NCI-H2227 (cell line): ENCODE measurements around the gene EHMT1.
"Not testable (repeated sequence)": the region's sequence is repeated elsewhere in the genome, so short reads cannot be mapped to it uniquely, and the experiment has no call there.

Source experiments
- DNase-seq: peaks from one replicate; lab custom pipeline; 2025; ENCODE audit not compliant: unreplicated experiment; lab: John Stamatoyannopoulos, UW

EHMT1 gene

DNA sequence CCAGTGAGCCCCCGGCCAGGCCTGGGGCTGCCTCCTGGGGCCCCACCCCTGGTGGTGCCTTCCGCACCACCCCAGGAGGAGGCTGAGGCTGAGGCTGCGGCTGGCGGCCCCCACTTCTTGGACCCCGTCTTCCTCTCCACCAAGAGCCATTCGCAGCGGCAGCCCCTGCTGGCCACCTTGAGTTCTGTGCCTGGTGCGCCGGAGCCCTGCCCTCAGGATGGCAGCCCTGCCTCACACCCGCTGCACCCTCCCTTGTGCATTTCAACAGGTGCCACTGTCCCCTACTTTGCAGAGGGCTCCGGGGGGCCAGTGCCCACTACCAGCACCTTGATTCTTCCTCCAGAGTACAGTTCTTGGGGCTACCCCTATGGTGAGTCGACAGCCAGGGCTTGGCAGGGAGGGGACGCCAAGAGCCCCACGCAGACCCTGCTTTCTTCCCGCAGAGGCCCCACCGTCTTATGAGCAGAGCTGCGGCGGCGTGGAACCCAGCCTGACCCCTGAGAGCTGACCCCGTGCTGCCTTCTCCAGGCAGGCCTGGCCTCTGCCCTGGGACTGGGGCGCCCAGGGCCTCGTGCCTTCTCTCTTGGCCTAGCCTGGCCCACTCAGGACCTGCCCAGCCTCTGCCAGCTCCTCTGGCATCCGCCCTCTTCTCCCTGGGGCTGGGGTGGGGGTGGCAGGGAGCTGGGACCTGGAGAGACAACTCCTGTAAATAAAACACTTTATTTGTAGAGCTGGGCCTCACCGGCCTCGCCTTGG is 4.0 kb upstream of the EHMT1 start:
- DNase-seq, result no peak

DNA sequence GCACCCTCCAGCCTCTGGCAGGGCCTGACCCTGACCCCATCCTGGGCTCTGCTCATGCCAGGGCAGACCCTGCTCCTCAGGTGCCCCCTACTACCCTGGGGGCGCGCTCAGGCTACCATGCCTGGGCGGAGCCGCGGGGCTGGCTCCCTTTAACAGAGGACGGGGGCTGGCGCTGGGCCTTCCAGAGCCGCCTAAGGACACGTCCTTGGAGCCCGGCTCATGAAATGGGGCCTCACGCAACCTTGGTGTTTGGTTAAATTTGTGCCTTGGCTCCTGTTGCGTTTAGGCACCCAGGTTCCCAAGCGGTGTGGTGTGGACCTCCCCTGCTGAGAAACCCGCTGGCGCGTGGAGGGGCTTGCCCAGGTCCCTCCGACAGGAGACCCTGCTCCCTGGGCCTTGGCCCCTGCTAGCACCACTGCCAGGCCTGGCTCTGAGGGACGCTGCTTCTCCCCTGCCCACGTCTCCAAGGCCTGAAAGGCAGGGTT is 3.4 kb upstream of the EHMT1 start:
- DNase-seq, result no peak

DNA sequence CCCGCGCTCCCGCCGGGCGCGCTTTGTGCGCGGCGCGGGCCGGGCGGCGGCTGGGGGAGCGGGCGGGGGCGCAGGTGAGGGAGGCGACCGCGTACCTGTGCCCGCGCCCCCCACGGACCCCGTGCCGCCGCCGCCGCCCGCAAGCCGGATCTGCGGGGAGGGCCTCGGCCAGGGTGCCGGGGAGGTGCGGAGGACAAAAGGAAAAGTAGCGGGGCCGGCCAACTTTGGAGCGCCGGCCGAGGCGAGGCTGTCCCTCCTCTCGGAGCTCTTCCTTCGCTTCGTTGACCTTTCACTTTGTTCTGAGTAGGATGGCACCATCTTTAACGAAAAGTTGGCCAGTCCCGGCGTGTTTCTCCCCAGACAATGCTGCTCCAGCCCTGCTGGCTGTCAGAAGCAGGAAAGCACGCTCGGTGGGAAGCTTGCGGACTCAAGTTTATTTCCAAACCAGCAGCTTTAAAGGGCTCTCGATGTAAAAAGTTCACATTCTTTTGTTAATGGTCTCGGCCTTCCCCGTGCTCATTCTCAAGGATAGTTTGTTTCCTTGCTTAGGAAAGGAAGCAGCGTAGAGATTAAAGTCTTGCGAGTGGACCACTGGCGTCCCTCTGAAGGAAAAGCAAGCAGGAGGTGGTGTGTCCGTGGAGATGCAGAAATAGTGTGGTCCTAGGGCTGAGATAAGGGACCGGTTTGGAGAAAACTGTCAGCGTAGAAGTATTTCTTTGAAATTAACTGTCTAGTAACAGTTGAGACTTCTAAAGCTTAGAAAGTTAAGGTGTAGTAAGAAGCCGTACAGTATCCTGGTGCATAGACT is 639 bp downstream of the EHMT1 start:
- peak; percentile 28 for DNase-seq

DNA sequence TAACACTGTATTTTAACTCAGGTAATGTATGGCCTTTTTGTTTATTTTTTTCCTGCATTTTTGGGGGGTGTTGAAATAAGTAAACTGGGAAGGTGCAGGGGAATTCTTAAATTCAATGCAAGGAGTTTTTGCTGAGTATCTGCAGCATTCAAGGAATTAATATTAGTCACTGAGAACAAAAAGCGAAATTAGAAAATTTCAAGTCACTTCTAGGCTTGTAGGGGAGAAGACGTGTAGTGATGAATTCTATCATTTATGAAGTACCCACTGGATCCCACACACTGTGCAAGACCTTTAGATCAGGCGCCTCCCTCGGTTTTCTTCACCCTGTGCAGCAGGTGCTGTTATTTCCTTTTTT is 1.2 kb downstream of the EHMT1 start:
- no peak for DNase-seq

DNA sequence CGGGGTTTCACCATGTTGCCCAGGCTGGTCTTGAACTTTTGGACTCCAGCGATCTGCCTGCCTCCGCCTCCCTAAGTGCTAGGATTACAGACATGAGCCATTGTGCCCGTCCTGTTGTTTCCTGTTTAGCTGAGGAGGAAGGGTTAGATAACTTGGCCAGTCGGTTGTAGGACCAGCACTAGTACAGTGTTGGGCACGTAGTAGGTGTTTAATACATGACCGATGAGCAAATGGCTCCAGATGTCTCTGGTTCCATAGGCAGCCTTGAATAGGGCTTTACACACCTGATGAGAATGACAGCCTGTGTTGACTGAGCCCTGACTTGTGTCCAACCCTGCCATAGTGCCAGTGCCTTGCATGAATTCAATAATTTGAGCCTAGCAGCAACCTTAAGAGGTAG is 1.8 kb downstream of the EHMT1 start:
- DNase-seq, result no peak

DNA sequence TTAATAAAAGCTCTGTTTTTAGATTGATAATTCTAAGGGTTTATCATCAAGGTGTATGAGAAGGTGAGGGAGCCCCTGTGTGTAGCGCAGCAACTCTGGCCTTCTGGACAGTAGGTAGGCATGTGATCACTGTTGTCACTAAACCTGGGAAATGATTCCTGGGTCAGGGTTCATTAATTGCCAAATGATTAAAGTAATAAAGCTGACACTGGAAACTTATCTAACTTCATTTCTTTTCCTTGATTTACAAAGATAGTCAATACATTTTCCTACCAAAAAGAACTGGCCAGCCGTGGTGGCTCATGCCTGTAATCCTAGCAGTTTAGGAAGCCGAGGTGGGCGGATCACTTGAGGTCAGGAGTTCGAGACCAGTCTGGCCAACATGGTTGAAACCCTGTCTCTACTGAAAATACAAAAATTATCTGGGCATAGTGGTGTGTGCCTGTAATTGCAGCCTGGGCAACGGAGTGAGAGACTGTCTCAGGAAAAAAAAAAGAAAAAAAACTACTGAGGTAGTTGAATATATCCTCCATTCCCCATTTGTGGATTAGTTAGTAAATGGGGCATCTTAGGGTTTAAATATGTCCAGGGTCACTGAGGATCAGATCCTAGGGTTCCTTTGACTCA is 2.4 kb downstream of the EHMT1 start:
- DNase-seq, result no peak

DNA sequence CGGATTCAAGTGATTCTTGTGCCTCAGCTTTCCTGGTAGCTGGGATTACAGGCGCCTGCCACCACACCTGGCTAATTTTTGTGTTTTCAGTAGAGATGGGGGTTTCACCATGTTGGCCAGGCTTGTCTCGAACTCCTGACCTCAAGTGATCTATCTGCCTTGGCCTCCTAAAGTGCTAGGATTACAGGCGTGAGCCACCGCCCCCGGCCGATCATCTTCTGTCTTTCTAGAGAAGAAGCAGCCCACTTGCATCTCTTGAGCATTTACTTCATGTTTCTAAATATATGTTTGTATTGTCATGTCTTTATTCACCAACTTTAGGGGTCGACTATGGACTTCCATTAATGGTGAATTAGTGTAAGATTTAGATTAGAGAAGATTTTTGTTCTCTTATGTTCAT is 3.4 kb downstream of the EHMT1 start:
- DNase-seq, result not testable (repeated sequence)

DNA sequence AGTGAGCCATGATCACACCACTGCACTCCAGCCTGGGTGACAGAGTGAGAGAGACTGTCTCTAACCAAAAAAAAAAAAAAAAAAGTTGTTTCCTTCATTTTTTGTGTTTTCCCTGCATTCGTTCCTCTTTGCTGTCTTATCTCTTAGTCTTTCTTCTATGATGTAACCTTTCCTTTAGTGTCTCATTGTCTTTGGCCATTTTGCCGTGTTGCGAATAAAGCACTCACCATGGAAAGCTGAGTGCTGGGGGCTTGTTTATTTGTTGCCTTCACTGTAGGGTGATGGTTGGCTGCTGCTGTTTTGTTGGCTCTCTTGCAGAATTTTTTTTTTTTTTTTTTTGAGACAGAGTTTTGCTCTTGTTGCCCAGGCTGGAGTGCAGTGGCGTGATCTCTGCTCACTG is 7.7 kb downstream of the EHMT1 start:
- DNase-seq, result no peak

DNA sequence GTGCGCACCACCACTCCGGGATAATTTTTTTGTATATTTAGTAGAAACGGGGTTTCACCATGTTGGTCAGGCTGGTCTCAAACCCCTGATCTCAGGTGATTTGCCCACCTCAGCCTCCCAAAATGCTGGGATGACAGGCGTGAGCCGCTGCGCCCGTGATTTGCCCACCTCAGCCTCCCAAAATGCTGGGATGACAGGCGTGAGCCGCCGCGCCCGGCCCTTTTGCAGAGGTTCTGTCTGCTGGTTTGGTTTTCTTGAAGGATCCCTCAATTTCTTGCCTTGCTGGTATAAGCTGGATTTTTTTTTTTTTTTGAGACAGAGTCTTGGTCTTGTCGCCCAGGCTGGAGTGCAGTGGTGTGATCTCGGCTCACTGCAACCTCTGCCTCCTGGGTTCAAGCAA is 8.6 kb downstream of the EHMT1 start:
- not testable (repeated sequence) for DNase-seq

DNA sequence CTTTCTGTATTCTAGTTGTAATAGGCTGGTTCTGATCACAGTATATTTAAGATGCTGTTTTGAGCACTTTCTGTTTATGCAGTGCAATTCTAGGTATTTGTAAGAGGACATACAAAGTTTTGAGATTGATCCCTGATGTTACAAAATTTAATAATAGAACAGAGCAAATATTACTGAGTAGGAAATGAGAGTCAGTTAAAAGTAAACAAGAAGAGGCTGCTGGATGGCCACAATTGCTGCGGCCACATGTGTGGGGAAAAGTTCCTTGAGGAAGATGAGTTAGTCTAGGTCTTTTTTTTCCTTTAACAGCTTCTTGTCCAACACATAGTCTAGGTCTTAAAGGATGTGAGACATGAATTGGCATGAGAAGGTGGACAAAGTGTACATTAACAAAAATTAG is 11.3 kb downstream of the EHMT1 start:
- no peak for DNase-seq

DNA sequence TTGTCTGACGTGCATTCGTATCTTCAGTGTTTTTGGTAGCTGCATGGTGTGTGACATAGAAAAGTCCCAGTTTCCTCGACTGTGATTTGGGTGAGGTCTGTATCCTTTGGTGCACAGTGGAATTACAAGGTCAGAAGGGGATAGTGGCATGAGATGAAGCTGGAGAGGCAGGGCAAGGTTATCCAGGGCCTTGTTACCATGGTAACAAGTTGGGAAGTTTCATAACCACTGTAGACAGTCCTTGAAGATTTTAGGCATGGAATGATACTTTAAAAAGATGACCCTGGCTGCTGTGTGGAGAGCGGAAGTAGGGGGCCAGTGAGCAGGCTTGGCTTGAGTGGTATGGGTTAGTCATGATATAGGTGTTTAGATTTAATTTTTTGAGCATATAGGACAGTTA is 11.9 kb downstream of the EHMT1 start:
- DNase-seq, result no peak

DNA sequence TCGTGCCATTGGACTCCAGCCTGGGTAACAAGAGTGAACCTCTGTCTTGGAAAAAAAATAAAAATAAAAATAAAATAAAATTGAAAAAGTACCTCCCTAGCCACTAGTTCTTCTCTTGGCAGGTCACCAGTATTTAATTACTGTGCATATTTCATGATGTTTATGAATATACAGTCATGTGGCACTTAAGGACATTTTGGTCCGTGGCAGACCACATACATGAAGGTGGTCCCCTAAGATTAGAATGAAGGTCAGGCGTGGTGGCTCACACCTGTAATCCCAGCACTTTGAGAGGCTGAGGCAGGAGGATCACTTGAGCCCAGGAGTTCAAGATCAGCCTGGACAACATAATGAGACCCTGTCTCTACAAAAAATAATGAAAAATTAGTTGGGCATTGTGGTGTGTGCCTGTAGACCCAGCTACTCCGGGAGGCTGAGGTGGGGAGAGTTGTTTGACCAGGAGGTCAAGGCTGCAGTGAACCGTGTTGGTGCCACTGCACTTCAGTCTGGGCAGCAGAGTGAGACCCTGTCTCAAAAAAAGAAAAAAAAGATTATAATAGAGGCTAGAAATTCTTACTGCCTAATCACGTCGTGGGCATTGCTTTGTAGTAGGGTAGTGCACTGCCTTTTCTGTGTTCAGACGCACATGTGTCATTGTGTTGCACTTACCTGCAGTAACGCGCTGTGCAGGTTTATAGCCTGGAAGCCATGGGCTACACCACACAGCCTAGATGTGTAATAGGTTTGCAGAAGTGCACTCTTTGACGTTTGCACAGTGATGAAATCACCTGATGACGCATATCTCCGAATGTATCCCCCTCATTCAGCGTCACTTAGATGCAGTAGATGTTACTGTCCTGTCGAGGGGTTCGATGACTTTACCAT is 12.8 kb downstream of the EHMT1 start:
- no peak for DNase-seq

DNA sequence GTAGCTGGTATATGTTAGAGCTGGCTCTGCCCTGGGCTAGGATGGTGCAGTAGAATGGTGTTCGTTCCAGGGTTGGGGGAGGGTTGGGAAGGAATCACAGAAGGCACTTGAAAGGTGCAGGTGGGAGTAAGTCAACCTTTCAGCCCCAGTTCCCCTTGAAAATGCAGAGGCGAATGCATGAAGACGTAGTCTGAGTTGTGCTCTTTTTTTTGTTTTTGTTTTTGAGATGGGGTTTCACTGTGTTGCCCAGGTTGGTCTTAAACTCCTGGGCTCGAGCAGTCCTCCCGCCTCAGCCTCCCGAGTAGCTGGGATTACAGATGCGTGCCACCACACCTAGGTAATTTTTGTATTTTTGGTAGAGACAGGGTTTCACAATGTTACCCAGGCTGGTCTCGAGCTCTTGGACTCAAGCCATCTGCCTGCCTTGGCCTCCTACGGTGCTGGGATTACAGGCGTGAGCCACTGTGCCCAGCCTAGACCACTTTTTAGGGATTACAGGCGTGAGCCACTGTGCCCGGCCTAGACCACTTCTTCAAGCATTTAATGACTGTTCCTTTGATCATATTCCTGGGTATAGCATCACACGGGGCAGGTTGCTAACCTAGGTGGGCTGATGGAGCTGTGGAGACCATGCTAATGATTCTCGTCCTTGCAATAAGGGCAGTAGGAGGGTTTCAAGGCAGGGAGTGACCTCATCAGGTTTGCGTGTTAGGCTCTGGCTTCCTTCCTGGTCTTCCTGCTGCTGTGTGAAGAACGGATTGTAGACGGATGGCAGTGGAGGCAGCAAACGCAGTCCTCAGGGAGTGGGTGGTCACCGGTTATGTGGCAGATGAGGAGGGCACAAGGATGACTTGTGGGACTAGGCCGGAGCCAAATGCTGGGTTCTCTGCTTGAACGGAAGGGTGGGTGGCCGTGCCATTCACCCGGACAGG is 13.7 kb downstream of the EHMT1 start:
- no peak for DNase-seq

DNA sequence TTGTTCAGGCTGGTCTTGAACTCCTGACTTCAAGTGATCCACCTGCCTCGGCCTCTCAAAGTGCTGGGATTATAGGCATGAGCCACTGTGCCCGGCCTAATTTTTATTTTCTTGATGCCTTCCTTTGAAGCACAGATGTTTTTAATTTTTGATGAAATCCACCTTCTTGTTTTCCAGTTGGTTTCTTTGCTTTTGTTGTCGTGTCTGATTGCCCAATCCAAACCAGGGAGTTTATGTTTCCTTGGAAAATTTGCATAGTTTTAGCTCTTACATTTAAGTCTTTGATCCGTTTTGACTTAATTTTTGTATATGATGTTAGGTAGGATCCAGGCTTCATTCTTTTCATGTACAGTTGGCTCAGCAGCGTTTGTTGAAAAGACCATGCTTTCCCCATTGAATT is 15.2 kb downstream of the EHMT1 start:
- DNase-seq, result no peak

DNA sequence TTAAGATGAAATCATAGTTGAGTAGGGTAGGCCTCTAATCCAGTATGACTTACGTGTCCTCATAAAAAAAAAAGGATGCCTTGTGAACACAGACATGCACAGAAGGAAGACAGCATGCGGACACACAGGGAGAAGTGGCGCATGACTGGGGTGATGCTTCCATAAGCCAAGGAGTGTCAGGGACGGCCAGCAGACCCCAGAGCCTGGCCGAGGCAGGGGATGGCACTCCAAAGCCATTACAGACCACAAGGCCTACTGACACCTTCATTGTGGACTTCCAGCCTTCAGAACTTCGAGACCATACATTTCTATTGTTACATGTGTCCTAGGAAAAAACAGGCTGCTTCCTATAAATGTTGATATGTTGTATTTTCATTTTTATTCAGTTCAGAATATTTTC is 19.9 kb downstream of the EHMT1 start:
- DNase-seq, result no peak

DNA sequence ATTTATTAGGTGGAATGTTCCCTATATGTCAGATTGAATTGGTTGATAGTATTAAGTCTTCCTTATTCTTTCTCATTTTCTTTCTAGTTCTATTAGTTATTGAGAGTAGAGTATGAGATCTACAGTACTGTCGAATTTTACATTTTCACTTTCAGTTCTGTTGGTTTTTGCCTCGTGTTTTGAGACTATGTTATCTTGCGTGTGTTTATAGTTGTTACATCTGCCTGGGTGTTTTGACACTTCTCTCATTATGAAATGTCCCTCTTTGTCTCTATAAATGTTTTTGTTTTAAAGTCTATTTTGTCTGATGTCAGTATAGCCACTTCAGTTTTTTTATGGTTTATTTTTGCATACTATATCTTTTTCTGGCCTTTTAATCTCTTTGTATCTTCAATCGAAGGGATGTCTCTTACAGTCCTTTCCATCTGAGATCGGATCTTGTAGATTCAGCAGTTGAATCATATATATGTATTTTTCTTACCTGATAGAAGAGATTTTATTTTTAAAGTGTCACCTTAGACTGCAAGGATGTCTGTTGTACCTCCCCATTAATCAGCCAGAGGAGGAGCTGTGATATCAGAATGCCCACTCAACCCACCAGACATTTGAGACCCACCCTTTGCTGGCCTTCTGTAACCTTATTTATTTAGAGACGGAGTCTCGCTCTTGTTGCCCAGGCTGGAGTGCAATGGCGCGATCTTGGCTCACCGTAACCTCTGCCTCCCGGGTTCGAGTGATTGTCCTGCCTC is 20.7 kb downstream of the EHMT1 start:
- DNase-seq, result no peak

DNA sequence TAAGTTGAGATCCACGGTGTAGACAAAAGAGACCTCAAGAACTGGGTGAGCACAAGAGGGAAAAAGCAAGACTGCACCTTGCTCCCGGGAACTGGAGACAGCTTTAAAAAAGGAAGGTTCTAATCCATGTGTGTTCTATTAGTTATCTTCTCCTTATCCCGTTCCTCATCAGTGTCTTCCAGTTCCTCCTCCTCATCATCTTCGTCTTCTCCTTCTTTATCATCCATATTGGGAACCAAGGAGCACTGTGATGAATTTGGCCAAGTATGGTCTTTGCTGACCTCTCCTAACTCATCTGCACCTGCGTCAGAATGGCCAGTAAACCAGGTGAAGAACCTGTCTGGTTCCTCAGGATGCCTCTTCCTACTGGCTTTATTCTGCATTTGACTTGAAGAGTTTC is 22.1 kb downstream of the EHMT1 start:
- DNase-seq, result no peak

DNA sequence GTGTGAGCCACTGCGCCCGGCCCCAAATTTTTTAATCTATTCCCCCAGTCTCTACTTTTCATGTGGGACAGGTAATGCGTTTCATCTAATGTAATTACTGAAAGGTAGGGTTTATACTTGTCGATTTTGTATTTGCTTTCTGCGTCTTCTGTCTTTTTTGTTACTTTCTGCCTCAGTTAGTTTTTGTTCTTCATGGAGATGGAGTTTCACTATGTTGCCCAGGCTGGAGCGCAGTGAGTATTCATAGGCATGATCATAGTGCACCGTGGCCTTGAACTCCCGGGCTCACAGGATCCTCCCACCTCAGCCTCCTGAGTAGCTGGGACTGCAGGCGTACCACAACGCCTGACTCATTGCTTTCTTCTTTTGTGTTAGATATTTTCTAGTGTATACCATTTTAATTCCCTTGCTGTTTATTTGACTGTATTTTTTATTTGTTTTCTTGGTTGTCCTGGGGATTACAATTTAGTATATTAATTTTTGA is 23.4 kb downstream of the EHMT1 start:
- DNase-seq, result no peak

DNA sequence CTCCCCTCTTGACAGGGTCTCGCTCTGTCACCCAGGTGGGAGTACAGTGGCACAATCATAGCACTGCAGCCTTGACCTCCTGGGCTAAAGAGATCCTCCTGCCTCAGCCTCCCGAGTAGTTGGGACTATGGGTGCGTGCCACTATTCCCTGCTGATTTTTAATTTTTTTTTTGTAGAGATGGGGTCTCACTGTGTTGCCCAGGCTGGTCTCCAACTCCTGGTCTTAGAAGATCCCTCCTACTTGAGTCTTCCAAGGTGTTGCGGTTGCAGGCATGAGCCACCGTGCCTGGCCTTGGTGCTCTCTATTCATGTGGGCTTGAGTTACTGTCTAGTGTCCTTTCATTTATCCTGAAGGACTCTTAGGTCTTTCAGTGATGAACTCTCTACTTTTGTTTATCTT is 24.1 kb downstream of the EHMT1 start:
- no peak for DNase-seq
